Measurements from ENCODE around the gene GRID1.

Gene GRID1

DNA sequence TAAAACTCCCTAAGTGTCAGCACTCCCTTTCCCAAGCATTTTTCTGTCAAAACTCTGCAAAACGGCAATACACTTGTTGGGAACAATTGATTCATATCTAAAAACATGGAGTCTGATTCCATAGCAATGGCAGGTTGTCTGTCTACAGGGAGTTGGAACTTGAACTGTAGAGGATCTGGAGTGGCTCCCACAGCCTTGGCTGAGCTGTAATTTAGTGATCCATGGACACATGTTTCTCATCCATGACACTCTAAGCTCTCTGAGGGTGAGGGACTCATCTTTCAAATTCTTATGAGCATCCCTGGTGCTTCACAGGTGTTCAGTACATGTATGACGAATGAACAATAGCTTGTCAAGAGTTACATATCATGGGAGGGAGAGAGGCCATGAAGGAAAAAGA is 466.1 kb downstream of the GRID1 start:
- DNase-seq: no peak

- no peak for DNase-seq
Observed at GRCh38 chr10:85900061-85900460, 466.5 kb downstream of the GRID1 start.

GRCh38 chr10:85891472-85891871 is 475.1 kb downstream of the GRID1 start:
- no peak for DNase-seq

- no peak for DNase-seq
Observed at GRCh38 chr10:85888559-85888958, 478.0 kb downstream of the GRID1 start.

DNA sequence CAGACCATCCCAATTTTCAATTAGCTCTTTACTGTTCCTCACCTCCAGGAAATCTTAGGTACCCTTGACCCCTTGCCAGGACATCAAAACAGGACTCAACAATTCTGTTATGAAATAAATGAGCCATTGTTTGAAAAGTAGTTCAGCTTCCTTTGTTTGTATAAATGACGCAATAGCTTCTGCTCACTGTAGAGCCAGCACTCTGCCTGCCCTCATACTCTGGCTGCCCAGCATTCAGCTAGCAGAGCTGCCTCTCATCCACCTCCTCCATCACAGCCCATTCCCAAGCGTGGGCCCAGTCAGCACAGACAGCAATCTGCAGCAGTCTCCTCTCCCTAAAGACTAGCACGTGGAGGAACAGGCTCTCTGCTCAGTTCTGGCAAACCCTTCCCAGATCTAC is 478.6 kb downstream of the GRID1 start:
- no peak for DNase-seq

- no peak for DNase-seq
Observed at GRCh38 chr10:85874208-85874607, 492.4 kb downstream of the GRID1 start.

GRCh38 chr10:85873063-85873462 is 493.5 kb downstream of the GRID1 start:
- no peak for DNase-seq

DNA sequence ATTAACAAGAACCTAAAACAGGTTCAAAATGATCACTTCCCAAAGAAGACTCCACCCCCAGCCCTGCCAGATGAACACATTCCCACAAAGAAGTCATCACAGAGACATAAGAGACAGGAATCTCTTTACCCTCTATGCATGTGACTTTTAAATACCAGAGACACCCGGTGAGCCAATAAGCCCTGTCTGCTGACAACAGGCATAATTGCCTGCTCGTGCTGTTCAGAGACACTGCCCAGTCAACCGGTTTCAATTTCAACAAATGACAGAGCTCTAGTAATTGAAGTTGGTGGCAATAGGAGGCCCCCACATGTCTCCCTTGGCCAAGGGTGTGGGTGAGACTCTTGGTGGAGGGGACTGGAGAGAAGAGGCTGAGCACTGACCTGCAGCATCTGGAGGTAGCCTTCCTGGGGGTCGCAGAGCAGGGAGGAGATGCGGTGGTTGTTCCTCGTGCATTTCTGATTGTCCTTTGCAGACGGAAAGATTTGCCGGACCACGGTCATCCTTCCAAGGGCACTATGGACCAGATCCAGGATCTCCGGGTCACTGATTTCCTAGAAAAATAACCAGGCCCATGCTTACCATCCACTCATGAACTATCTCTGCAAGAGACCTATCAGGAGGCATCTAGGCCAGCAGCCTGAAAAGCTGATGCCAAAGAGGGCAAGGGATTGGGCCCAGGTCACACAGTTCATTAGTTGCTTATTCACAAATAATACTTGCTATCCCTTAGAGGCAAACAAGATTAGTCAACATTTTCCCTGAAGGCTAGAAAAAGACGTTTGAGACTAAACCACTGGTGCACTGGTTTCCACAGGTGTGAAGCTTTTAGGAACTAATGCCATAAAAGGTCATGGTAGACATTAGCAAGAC is 497.7 kb downstream of the GRID1 start:
- no peak for DNase-seq

DNA sequence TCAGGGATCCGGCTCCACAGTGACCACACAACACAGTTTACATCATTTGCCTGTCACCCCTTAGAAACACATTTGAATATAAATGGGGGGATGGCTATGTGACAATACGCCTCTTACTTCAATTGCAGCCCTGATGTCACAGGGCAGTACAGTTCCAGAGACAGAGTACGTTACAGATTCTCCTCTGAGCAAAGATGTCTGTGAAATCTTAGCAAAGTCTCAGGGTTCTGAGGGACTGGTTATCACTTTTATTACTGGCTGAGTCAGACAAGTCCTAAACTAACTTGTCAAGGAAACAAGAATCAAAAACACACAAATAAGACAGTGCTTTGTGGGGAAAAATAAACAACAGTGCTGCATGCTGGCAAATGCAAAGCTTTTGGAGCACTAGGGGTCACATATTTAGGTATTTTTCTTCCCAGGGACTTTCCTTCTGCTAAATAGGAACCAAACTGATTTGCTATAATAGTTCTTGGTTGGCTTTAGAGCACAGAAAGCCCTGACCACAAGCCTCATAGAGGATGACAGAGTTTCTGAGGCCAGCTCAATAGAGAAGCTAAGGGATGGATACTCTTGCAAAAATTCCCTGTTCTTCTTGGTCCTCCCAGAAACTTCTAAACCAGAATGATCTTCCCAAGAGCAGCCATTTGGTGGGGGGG is 501.6 kb downstream of the GRID1 start:
- no peak for DNase-seq

- no peak for DNase-seq
Observed at GRCh38 chr10:85864173-85864549, 502.4 kb downstream of the GRID1 start.

GRCh38 chr10:85863301-85864172 is 503.1 kb downstream of the GRID1 start:
- no peak for DNase-seq

DNA sequence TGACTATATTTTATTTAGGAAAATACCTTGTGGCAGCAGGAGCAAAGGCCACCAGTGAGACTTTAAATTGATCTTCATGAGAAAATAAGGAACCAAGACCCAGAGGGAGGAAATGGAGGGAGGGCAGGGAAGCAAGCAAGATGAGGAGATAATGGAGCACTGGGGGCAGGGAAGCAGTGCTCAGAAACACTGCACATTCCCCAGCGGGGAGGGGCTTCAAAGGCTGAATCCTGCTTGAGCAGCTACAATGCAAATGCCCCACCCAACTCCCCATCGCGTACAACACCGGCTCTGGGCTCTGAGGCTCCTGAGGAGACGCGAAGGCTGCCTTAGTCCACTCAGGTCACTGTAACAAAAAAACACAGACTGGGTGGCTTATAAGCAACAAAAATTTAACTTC is 503.8 kb downstream of the GRID1 start:
- no peak for DNase-seq

- DNase-seq: no peak
Observed at GRCh38 chr10:85861513-85862197, 504.9 kb downstream of the GRID1 start.

DNA sequence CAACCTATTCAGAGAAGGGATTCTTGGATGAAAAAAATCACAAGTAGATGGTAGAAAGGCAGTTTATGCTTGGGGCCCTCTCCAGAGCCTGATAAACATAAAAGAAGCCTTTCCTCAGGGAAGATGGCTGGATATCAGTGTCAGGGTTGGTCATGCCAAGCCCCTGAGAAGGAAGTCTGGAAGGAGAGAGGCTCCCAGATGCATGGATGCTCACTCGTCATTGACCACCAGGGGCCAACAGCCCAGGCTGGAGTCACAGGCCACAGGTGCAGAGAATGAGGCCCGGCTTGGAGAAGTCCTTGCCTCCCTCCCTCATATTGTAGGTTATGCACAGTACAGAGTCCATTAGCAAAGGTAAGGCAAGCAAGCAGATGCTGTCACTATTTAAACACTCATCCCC is 506.7 kb downstream of the GRID1 start:
- no peak for DNase-seq

DNA sequence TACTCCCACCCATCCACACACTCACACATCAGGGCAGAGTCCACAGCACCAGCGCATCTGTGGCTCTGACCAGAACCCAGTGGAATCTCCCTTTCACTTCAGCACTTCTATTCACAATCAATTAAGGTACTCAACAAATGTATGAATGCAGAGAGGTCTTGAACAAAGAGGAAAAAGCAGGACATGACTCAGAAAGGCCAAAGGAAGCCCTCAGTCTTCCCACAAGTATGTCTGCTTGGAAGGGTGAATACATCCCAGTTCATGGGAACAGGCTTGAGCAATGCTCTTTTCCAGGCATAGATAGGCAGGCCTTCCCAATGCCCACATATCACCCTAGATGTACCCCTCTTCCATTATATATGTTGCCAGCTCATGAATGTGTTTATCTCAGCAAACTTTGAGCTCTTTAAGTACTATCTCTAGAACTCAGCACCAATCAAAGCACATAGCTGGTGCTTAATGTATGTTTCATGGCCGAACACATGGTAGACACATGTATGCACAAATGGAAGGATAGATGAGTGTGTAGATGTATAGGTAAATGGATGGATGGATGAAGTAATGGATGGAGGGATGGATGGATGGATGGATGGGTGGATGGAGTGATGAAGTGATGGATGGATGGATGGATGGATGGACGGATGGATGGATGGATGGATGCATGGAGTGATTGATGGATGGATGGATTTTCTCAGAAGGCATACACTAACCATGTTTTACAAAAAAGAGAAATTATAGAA is 507.6 kb downstream of the GRID1 start:
- no peak for DNase-seq

GRCh38 chr10:85857791-85858190 is 508.8 kb downstream of the GRID1 start:
- no peak for DNase-seq

DNA sequence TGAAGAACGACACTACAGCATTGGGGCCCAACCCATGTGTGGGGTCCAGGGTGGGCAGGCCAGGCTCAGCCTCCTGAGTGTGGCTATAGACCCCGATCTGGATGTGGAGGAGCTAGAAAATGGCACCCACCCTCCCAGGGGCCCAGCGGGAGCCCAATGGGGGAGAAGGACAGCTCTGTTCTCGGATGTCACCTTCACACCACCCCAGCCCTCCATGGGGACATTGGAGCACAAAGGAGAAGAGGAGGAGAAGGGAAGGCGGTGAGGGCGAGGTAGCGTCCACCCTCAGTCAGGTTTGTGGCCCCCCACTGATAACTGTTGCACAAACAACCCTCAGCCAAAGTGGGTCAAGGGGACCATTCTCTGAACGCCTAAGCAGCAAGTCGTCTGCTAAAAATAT is 509.3 kb downstream of the GRID1 start:
- DNase-seq: no peak

- no peak for DNase-seq
Observed at GRCh38 chr10:85851934-85852333, 514.7 kb downstream of the GRID1 start.

GRCh38 chr10:85851325-85851724 is 515.3 kb downstream of the GRID1 start:
- no peak for DNase-seq

GRCh38 chr10:85850736-85851135 is 515.9 kb downstream of the GRID1 start:
- DNase-seq: no peak

DNA sequence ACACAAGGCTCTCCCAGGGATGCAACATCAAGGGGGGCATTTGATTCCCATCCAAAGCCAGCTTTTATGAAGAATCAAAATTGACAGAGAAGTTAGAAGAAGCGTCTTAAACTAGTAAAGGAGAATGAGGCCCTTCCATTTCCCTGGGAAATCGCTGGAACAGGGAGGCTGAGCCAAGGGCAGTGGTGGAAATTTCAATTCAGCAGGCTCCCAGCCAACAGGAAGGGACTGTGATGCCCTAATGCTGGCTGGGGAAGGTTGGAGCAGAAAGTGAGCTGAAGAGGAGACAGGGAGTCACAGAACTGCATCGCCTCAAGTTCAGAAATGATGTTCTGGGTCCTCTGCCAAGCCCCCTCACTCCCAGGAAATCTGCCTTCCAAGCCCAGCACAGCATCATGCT is 517.3 kb downstream of the GRID1 start:
- DNase-seq: no peak

DNA sequence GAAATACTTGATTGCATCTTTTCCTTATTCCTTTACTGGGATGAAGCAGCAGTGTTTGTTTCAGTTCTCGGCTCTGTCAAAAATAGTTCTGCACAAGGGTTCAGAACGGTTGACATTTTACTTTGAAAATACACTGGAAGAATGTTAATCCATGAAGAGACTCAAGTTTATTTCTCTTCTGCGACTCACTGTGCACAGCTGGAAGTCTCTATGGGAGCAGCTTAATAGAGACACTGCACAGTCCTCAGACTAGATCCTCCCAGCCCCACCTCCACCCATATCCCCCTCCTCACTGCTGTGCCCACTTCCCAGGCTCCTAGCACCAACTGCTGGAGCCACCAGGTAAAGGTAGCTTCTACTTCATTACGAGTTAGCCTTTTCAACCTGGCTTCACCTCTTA is 517.8 kb downstream of the GRID1 start:
- no peak for DNase-seq
